Epithelial cell of esophagus (primary cell): ENCODE data around the gene ERG.

ENCODE experiments used
- DNase-seq: peaks from one replicate; pipeline ENCODE4 v3.0.0; 2010; ENCODE audit warnings: low read depth
- H3K4me3 ChIP-seq: 2 replicates; pipeline ENCODE4 v1.5.1; 2011; ENCODE audit warnings: mild to moderate bottlenecking, low read length, control low read depth
- CTCF ChIP-seq: IDR thresholded peaks from 2 replicates; pipeline ENCODE4 v1.5.1; 2011; ENCODE audit warnings: low read depth, mild to moderate bottlenecking, low read length, control low read depth, inconsistent platforms; ENCODE audit not compliant: insufficient read depth; ENCODE audit errors: missing control alignments

Gene ERG

GRCh38 chr21:38531039-38531541 is 32.8 kb upstream of the ERG start:
- DNase-seq: no peak
- no peak for TF ChIP-seq CTCF

GRCh38 chr21:38527737-38528136 is 29.5 kb upstream of the ERG start:
- TF ChIP-seq CTCF: no peak
- DNase-seq: no peak
- no peak overlapping the region for H3K4me3 ChIP-seq

More at GRCh38 chr21:38531039-38531541, 32.8 kb upstream of the ERG start:
- no peak overlapping the region for H3K4me3 ChIP-seq

- H3K4me3 ChIP-seq: no peak overlapping the region
- DNase-seq: no peak
- no peak for TF ChIP-seq CTCF
These were observed 27.2 kb upstream of the ERG start for GRCh38 chr21:38525454-38525853.

- DNase-seq: no peak
- H3K4me3 ChIP-seq: no peak overlapping the region
- TF ChIP-seq CTCF: no peak
These were observed 26.2 kb upstream of the ERG start for GRCh38 chr21:38524168-38525153.

GRCh38 chr21:38520511-38520910 is 22.2 kb upstream of the ERG start:
- no peak for DNase-seq
- no peak overlapping the region for H3K4me3 ChIP-seq
- no peak for TF ChIP-seq CTCF

- peak; percentile 15 for TF ChIP-seq CTCF
These were observed 13.5 kb upstream of the ERG start for GRCh38 chr21:38511662-38512243.

More at GRCh38 chr21:38511662-38512243, 13.5 kb upstream of the ERG start:
- DNase-seq: no peak
- H3K4me3 ChIP-seq: no peak overlapping the region
